ENCODE data around the gene DENND1A.

- TF ChIP-seq CTCF (IDR thresholded peaks at IDR 0.05): no peak
- no peak for TF ChIP-seq POLR2A (IDR thresholded peaks at IDR 0.05)
- TF ChIP-seq POLR2AphosphoS5 (IDR thresholded peaks at IDR 0.05): no peak
These were observed 106.6 kb downstream of the DENND1A start for GRCh38 chr9:123823194-123823947.
